GM23248 (cell line): ENCODE data around the gene CNTN4.

Experiments
- EZH2 ChIP-seq: fragments of 200-600 bp; sonication (generic); IDR thresholded peaks from 2 replicates; pipeline ENCODE4 v1.6.1; 2018; ENCODE audit warnings: antibody characterized with exemption, mild to moderate bottlenecking; ENCODE audit not compliant: insufficient read depth, poor library complexity, severe bottlenecking
- EZH2phosphoT487 ChIP-seq: fragments of 200-600 bp; sonication (generic); IDR thresholded peaks from 2 replicates; pipeline ENCODE4 v1.6.1; 2018; ENCODE audit warnings: antibody characterized with exemption, moderate library complexity, mild to moderate bottlenecking, low read depth; ENCODE audit not compliant: insufficient read depth

DNA sequence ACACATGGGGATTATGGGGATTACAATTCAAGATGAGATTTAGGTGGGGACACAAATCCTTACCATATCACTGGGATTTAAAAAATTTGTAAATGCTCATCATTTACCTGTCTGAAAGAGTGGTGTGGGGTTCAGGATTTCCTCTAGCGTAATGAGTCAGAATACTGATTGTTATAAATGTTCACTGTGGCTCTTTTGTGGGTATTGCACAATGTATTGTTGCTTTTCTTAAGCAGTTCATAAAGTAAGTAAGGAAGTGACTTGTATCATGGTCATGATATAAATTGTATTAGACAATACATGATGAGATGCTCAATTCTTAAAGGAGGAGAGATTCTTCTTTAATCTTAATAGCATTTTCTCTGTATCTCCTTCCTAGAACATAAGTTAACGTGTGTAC, 262.1 kb downstream of the CNTN4 start:
- no peak for TF ChIP-seq EZH2phosphoT487
- TF ChIP-seq EZH2: no peak
